ENCODE data around the gene SCYL2. TPM values are rescaled to one million over a fixed set of nuclear protein-coding genes. Genes with fewer than 3 reads are reported as not detected.

Gene SCYL2
- total and polyA plus RNA-seq, 4 donors, result 10.0 to 32.5 (median 18.9) TPM

- TF ChIP-seq YY1 (IDR thresholded peaks at IDR 0.05), result no peak
- TF ChIP-seq CTCF (IDR thresholded peaks at IDR 0.05; ENCODE audit: low read depth, low read length, missing input control), result no peak
Observed at GRCh38 chr12:100365411-100365810, 98.4 kb downstream of the SCYL2 start (continued).

- H3K36me3 ChIP-seq (ENCODE audit: control insufficient read depth in 4 of 4, insufficient read depth in 3 of 4, low read depth in 1 of 4, low read length in 3 of 4), result no peaks in the 10 kb centered on the region
- TF ChIP-seq GABPA (IDR thresholded peaks at IDR 0.05 in 1 of 2, conservative IDR thresholded peaks at IDR 0.05 in 1 of 2) (no peak), HNF4A (conservative IDR thresholded peaks at IDR 0.05) (no peak), REST (IDR thresholded peaks at IDR 0.05) (no peak), NR2F2 (IDR thresholded peaks at IDR 0.05) (no peak), ZBTB33 (IDR thresholded peaks at IDR 0.05) (no peak), ATF3 (IDR thresholded peaks at IDR 0.05) (no peak), YY1 (IDR thresholded peaks at IDR 0.05) (no peak), MAX (IDR thresholded peaks at IDR 0.05) (no peak), CTCF (IDR thresholded peaks at IDR 0.05; ENCODE audit: low read depth, low read length, missing input control) (no peak)
- no peak overlapping the region for H3K4me3 ChIP-seq (ENCODE audit: low read depth in 1 of 3, low read length in 3 of 3)
- WGBS, result 96% methylated on average over 1 of the region's 1 CpG
- DNase-seq (ENCODE audit: low spot score), result no peak
- H3K9ac ChIP-seq (ENCODE audit: low read depth in 1 of 2, low read length in 2 of 2), result no peak overlapping the region
- no peaks in the 10 kb centered on the region for H3K9me3 ChIP-seq (ENCODE audit: control insufficient read depth in 4 of 4, low read length in 3 of 4)
- no peak overlapping the region for H3K27ac ChIP-seq (ENCODE audit: low read depth in 1 of 2, low read length in 2 of 2)
- H3K27me3 ChIP-seq (ENCODE audit: control insufficient read depth in 4 of 4, insufficient read depth in 4 of 4, low read length in 3 of 4), result no peaks in the 10 kb centered on the region
- H3K4me1 ChIP-seq (ENCODE audit: control insufficient read depth in 4 of 4, insufficient read depth in 4 of 4, low read length in 3 of 4), result no peaks in the 10 kb centered on the region
Observed at GRCh38 chr12:100368066-100368465, 101.1 kb downstream of the SCYL2 start.

All from liver (tissue), 9 donors.